MCF 10A (cell line): ENCODE measurements around the gene UBR1. TPM values are rescaled to one million over a fixed set of nuclear protein-coding genes. Genes with fewer than 3 reads are reported as not detected.

ENCODE experiments used
- BruUV-seq: library from RNA; stranded (reverse); fragments of 400-500 nt; replicated peaks from 2 replicates; lab custom pipeline; 2021; lab: Mats Ljungman, UMichigan
- CTCF ChIA-PET: fragments of 300-600 bp; sonication (Branson Sonifier 250); formaldehyde crosslinking; extraction: SDS; loops from one replicate; lab custom pipeline; 2021; ENCODE audit warnings: antibody characterized with exemption, inconsistent platforms; lab: Yijun Ruan, JAX
- POLR2A ChIA-PET: fragments of 300-600, 350-650 bp; sonication (Branson Sonifier 250); formaldehyde crosslinking; extraction: SDS; loops from one replicate; lab custom pipeline; 2020; ENCODE audit warnings: antibody characterized with exemption, inconsistent platforms; lab: Yijun Ruan, JAX
- DNase-seq: peaks from one replicate; pipeline ENCODE4 v3.0.0-alpha.2; 2018; ENCODE audit not compliant: unreplicated experiment
- H3K27ac Mint-ChIP-seq: one replicate; pipeline ENCODE4 v1.8.0; 2022; ENCODE audit warnings: mild to moderate bottlenecking, low read depth, mixed read lengths; ENCODE audit not compliant: unreplicated experiment
- H3K27me3 Mint-ChIP-seq: one replicate; pipeline ENCODE4 v1.8.0; 2022; ENCODE audit warnings: mixed read lengths; ENCODE audit not compliant: insufficient read depth, unreplicated experiment
- H3K36me3 Mint-ChIP-seq: one replicate; pipeline ENCODE4 v1.8.0; 2022; ENCODE audit warnings: mild to moderate bottlenecking, moderate library complexity, mixed read lengths; ENCODE audit not compliant: insufficient read depth, unreplicated experiment
- H3K4me1 Mint-ChIP-seq: one replicate; pipeline ENCODE4 v1.8.0; 2022; ENCODE audit warnings: mixed read lengths; ENCODE audit not compliant: insufficient read depth, unreplicated experiment
- H3K4me3 Mint-ChIP-seq: one replicate; pipeline ENCODE4 v1.8.0; 2022; ENCODE audit warnings: mild to moderate bottlenecking, moderate library complexity, mixed read lengths; ENCODE audit not compliant: unreplicated experiment
- H3K9me3 Mint-ChIP-seq: one replicate; pipeline ENCODE4 v1.8.0; 2022; ENCODE audit warnings: mixed read lengths; ENCODE audit not compliant: unreplicated experiment
- intact Hi-C: fragments of 100-400 bp; cut with micrococcal nuclease; formaldehyde crosslinking; loops from 2 replicates; pipeline ENCODE4 v1.14.1; 2022
- total RNA-seq: library from RNA; stranded (reverse); gene quantifications from 2 replicates; pipeline ENCODE4 v1.2.3, GENCODE V29; 2022
- TF ChIP-seq, protein P1 (sequence below): fragments of 200-600 bp; IDR thresholded peaks from one replicate; pipeline ENCODE4 v1.8.0; 2022; ENCODE audit warnings: antibody characterized with exemption, mild to moderate bottlenecking; ENCODE audit not compliant: unreplicated experiment

UBR1 gene
- total RNA-seq, 1 experiment from 2014 or later: 25.6 TPM

DNA sequence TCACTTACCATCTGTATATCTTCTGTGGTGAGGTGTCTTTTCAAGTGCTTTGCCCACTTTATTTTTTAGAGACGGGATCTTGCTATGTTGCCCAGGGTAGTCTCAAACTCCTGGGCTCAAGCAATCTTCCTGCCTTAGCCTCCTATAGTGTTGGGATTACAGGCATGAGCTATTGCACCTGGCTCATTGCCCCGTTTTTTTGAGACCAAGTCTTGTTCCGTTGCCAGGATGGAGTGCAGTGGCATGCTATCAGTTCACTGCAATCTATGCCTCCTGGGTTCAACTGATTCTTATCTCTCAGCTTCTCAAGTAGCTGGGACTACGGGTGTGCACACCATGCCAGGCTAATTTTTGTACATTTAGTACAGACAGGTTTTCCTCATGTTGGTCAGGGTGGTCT is 132.7 kb downstream of the UBR1 start:
- ChIA-PET POLR2A (no interaction called here), CTCF (no interaction called here)
- H3K4me1 Mint-ChIP-seq: no peaks in the 10 kb centered on the region
- H3K27me3 Mint-ChIP-seq: no peaks in the 10 kb centered on the region
- H3K36me3 Mint-ChIP-seq: peaks cover 85% of the 10 kb centered on the region
- no peak overlapping the region for H3K27ac Mint-ChIP-seq
- TF ChIP-seq, protein P1, sequence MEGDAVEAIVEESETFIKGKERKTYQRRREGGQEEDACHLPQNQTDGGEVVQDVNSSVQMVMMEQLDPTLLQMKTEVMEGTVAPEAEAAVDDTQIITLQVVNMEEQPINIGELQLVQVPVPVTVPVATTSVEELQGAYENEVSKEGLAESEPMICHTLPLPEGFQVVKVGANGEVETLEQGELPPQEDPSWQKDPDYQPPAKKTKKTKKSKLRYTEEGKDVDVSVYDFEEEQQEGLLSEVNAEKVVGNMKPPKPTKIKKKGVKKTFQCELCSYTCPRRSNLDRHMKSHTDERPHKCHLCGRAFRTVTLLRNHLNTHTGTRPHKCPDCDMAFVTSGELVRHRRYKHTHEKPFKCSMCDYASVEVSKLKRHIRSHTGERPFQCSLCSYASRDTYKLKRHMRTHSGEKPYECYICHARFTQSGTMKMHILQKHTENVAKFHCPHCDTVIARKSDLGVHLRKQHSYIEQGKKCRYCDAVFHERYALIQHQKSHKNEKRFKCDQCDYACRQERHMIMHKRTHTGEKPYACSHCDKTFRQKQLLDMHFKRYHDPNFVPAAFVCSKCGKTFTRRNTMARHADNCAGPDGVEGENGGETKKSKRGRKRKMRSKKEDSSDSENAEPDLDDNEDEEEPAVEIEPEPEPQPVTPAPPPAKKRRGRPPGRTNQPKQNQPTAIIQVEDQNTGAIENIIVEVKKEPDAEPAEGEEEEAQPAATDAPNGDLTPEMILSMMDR: no peak
- no TSS peak for BruUV-seq
- no peaks in the 10 kb centered on the region for H3K9me3 Mint-ChIP-seq
- no peak for DNase-seq
- intact Hi-C loops: no loop called here
- no peak overlapping the region for H3K4me3 Mint-ChIP-seq

DNA sequence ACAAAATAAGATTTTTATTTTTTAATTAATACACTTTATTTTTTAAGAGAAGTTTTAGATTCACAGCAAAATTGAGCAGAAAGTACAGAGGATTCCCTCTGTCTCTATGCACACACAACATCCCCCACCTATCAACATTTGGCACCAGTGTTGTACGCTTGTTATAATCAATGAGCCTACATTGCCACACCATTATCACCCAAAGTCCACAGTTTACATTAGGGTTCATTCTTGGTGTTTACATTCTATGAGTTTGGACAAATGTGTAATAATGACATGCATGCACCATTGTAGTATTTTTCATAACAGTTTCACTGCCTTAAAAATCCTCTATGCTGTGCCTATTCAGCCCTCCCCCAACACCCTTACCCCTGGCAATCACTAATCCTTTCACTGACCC is 134.0 kb downstream of the UBR1 start:
- H3K27me3 Mint-ChIP-seq: no peaks in the 10 kb centered on the region
- peaks cover 86% of the 10 kb centered on the region for H3K36me3 Mint-ChIP-seq
- intact Hi-C loops: no loop called here
- BruUV-seq: no TSS peak
- H3K4me1 Mint-ChIP-seq: no peaks in the 10 kb centered on the region
- TF ChIP-seq, protein P1: no peak
- DNase-seq: no peak
- H3K27ac Mint-ChIP-seq: no peak overlapping the region
- no peak overlapping the region for H3K4me3 Mint-ChIP-seq
- CTCF ChIA-PET: no interaction called here
- no peaks in the 10 kb centered on the region for H3K9me3 Mint-ChIP-seq
- POLR2A ChIA-PET: no interaction called here

DNA sequence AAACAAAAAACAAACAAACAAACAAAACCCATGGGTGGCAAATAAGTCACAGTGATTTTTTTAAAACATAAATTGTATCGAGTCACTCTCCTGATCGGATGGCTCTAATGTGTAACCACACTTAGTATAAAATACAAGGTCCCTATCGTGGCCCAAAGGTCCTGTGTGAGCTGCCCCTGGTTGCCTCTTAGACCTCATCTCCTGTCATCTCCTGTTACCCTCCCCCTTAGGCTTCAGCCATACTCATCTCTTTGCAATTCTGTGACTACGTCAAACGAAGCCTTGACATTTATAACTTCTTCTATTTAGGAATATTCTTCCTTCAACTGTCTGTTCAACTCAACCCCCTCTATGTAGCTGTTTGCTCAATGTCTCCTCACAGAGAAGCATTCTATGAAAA is 141.4 kb downstream of the UBR1 start:
- Mint-ChIP-seq H3K27ac (no peak overlapping the region), H3K9me3 (no peaks in the 10 kb centered on the region), H3K4me3 (no peak overlapping the region), H3K36me3 (peaks cover 89% of the 10 kb centered on the region), H3K27me3 (no peaks in the 10 kb centered on the region), H3K4me1 (no peaks in the 10 kb centered on the region)
- TF ChIP-seq, protein P1: no peak
- no peak for DNase-seq
- intact Hi-C loops: no loop called here
- POLR2A ChIA-PET: no interaction called here
- no TSS peak for BruUV-seq
- CTCF ChIA-PET: no interaction called here

DNA sequence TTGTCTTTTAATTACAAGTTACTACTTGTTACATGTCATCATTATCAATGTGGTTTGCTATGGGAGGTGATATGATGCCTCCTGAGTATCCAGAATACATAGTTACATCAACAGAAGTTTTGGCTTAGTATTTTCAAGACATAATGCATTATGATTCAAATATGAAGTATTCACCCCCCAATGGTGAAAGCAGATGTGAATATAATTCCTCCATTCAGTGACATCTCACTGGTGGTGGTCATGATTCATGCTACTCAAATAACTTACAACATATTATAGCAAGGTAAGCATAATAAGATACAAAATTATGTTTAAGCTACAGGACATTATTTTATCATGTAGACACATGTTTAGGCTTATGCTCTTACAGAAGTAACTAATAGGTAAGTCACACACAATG is 150.3 kb downstream of the UBR1 start:
- TF ChIP-seq, protein P1: no peak
- Mint-ChIP-seq H3K9me3 (peaks cover 7% of the 10 kb centered on the region), H3K4me1 (peaks cover 5% of the 10 kb centered on the region), H3K36me3 (peaks cover 87% of the 10 kb centered on the region), H3K27ac (no peak overlapping the region), H3K27me3 (no peaks in the 10 kb centered on the region), H3K4me3 (no peak overlapping the region)
- DNase-seq: no peak
- no TSS peak for BruUV-seq
- ChIA-PET POLR2A (interaction anchor here (0.6 to 1.3 kb wide), 6 partner anchors 9 to 678 kb away, joined by 3 to 6 read pairs (median 4); no protein-coding TSS in a partner anchor), CTCF (interaction anchor here (1.0 to 1.8 kb wide), 2 partner anchors 30 to 220 kb away, joined by 3 to 5 read pairs; no protein-coding TSS in a partner anchor)
- intact Hi-C loops: no loop called here
